ENCODE measurements around the gene ID2.
A peak's percentile ranks its signal among the peaks of the same experiment; 100 is the strongest.

The ID2 gene

GRCh38 chr2:8667896-8668512, 13.9 kb upstream of the ID2 start:
- no peak for DNase-seq (ENCODE audit: low read depth in 2 of 2, low spot score in 1 of 2)

- DNase-seq (ENCODE audit: low read depth in 2 of 2, low spot score in 1 of 2), result no peak
These were observed 12.6 kb upstream of the ID2 start for GRCh38 chr2:8669157-8669817.

GRCh38 chr2:8670580-8670979, 11.3 kb upstream of the ID2 start:
- no peak for DNase-seq (ENCODE audit: low read depth in 2 of 2, low spot score in 1 of 2)

GRCh38 chr2:8671176-8671575, 10.7 kb upstream of the ID2 start:
- no peak for DNase-seq (ENCODE audit: low read depth in 2 of 2, low spot score in 1 of 2)

- no peak for DNase-seq (ENCODE audit: low read depth in 2 of 2, low spot score in 1 of 2)
These were observed 10.1 kb upstream of the ID2 start for GRCh38 chr2:8671802-8672201.

GRCh38 chr2:8672940-8673339, 8.9 kb upstream of the ID2 start:
- no peak for DNase-seq (ENCODE audit: low read depth in 2 of 2, low spot score in 1 of 2)

- DNase-seq (ENCODE audit: low read depth in 2 of 2, low spot score in 1 of 2), result no peak
These were observed 8.5 kb upstream of the ID2 start for GRCh38 chr2:8673381-8673780.

- DNase-seq (ENCODE audit: low read depth in 2 of 2, low spot score in 1 of 2), result no peak
These were observed 7.3 kb upstream of the ID2 start for GRCh38 chr2:8674420-8675009.

- no peak for DNase-seq (ENCODE audit: low read depth in 2 of 2, low spot score in 1 of 2)
These were observed 6.3 kb upstream of the ID2 start for GRCh38 chr2:8675543-8675942.

- DNase-seq (ENCODE audit: low read depth in 2 of 2, low spot score in 1 of 2), result no peak
These were observed 5.5 kb upstream of the ID2 start for GRCh38 chr2:8676191-8676920.

GRCh38 chr2:8676921-8677645, 4.8 kb upstream of the ID2 start:
- no peak for DNase-seq (ENCODE audit: low read depth in 2 of 2, low spot score in 1 of 2)

GRCh38 chr2:8677646-8678592, 3.9 kb upstream of the ID2 start:
- no peak for DNase-seq (ENCODE audit: low read depth in 2 of 2, low spot score in 1 of 2)

GRCh38 chr2:8678731-8679566, 2.9 kb upstream of the ID2 start:
- peak in 1 of 2 donors; percentile 64 for DNase-seq (ENCODE audit: low read depth in 2 of 2, low spot score in 1 of 2)

GRCh38 chr2:8679567-8679826, 2.4 kb upstream of the ID2 start:
- DNase-seq (ENCODE audit: low read depth in 2 of 2, low spot score in 1 of 2), result no peak

- DNase-seq (ENCODE audit: low read depth in 2 of 2, low spot score in 1 of 2), result no peak
These were observed 1.8 kb upstream of the ID2 start for GRCh38 chr2:8679827-8680731.

GRCh38 chr2:8680822-8681760, 765 bp upstream of the ID2 start:
- DNase-seq (ENCODE audit: low read depth in 2 of 2, low spot score in 1 of 2), result no peak

Data from stimulated activated CD8-positive, alpha-beta memory T cell treated with anti-CD3 and anti-CD28 coated beads, Interleukin-4, amount 100 ng/mL, for 1 hour (primary cell).